ENCODE results near the gene KRT73.

The KRT73 gene

GRCh38 chr12:52622349-52622748, 4.0 kb upstream of the KRT73 start:
- no peak for DNase-seq (ENCODE audit: low read depth in 2 of 2)

GRCh38 chr12:52618866-52619265, 507 bp upstream of the KRT73 start:
- no peak for DNase-seq (ENCODE audit: low read depth in 2 of 2)

- DNase-seq (ENCODE audit: low read depth in 2 of 2) = no peak
Measured at GRCh38 chr12:52617403-52617785, 965 bp downstream of the KRT73 start.

- no peak for DNase-seq (ENCODE audit: low read depth in 2 of 2)
Measured at GRCh38 chr12:52616680-52617402, 1.5 kb downstream of the KRT73 start.

- no peak for DNase-seq (ENCODE audit: low read depth in 2 of 2)
Measured at GRCh38 chr12:52615912-52616311, 2.4 kb downstream of the KRT73 start.

- DNase-seq (ENCODE audit: low read depth in 2 of 2) = no peak
Measured at GRCh38 chr12:52615208-52615868, 3.0 kb downstream of the KRT73 start.

GRCh38 chr12:52614381-52615207, 3.8 kb downstream of the KRT73 start:
- no peak for DNase-seq (ENCODE audit: low read depth in 2 of 2)

GRCh38 chr12:52613384-52614030, 4.9 kb downstream of the KRT73 start:
- no peak for DNase-seq (ENCODE audit: low read depth in 2 of 2)

GRCh38 chr12:52612431-52613383, 5.7 kb downstream of the KRT73 start:
- DNase-seq (ENCODE audit: low read depth in 2 of 2) = no peak

GRCh38 chr12:52611080-52611468, 7.3 kb downstream of the KRT73 start:
- DNase-seq (ENCODE audit: low read depth in 2 of 2) = no peak

GRCh38 chr12:52608826-52609630, 9.3 kb downstream of the KRT73 start:
- DNase-seq (ENCODE audit: low read depth in 2 of 2) = no peak

- DNase-seq (ENCODE audit: low read depth in 2 of 2) = no peak
Measured at GRCh38 chr12:52608161-52608560, 10.2 kb downstream of the KRT73 start.

- no peak for DNase-seq (ENCODE audit: low read depth in 2 of 2)
Measured at GRCh38 chr12:52607314-52607713, 11.0 kb downstream of the KRT73 start.

- DNase-seq (ENCODE audit: low read depth in 2 of 2) = no peak
Measured at GRCh38 chr12:52606581-52607218, 11.7 kb downstream of the KRT73 start.

- no peak for DNase-seq (ENCODE audit: low read depth in 2 of 2)
Measured at GRCh38 chr12:52606096-52606495, 12.3 kb downstream of the KRT73 start.

GRCh38 chr12:52605542-52605941, 12.8 kb downstream of the KRT73 start:
- DNase-seq (ENCODE audit: low read depth in 2 of 2) = no peak

GRCh38 chr12:52604859-52605258, 13.5 kb downstream of the KRT73 start:
- no peak for DNase-seq (ENCODE audit: low read depth in 2 of 2)

GRCh38 chr12:52603314-52603713, 15.0 kb downstream of the KRT73 start:
- DNase-seq (ENCODE audit: low read depth in 2 of 2) = no peak

GRCh38 chr12:52602552-52602951, 15.8 kb downstream of the KRT73 start:
- no peak for DNase-seq (ENCODE audit: low read depth in 2 of 2)

- no peak for DNase-seq (ENCODE audit: low read depth in 2 of 2)
Measured at GRCh38 chr12:52601671-52602070, 16.7 kb downstream of the KRT73 start.

Data from stimulated activated CD8-positive, alpha-beta memory T cell treated with anti-CD3 and anti-CD28 coated beads, Interleukin-2, amount 100 ng/mL, for 1 hour (primary cell).